ENCODE data around the gene GTF2F2.
"Not testable (repeated sequence)": the region's sequence is repeated elsewhere in the genome, so short reads cannot be mapped to it uniquely, and the experiment has no call there.

The GTF2F2 gene

DNA sequence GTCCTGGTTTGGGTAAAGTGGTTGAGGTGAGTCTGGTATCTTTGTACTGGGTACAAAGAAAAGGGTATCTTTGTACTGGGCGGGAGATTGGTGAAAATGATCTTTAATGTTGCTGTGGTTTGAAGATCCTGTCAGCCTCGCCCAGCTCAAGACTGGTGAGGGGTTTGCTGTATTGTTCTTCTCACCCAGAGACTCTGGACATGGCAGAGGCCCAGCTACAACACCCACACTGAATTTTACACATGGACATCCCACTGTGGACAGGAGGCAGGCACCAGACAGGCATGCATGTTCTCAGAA is 177.8 kb downstream of the GTF2F2 start:
- no peaks in the 10 kb centered on the region for H4K20me1 ChIP-seq (ENCODE audit: insufficient read depth, low read length)
- no peaks in the 10 kb centered on the region for H3K36me3 ChIP-seq (replicated peaks; ENCODE audit: low read depth, low read length)
- no peak overlapping the region for H3K4me2 ChIP-seq (ENCODE audit: low read length)
- no peaks in the 10 kb centered on the region for H3K4me1 ChIP-seq (ENCODE audit: low read length)
- no peak overlapping the region for H3K4me3 ChIP-seq (ENCODE audit: low read length)
- no peak overlapping the region for H2AFZ ChIP-seq (ENCODE audit: low read depth, low read length)
- H3K9me3 ChIP-seq (ENCODE audit: insufficient read depth, low read length), result no peaks in the 10 kb centered on the region
- no peak overlapping the region for H3K27ac ChIP-seq (ENCODE audit: low read length)
- no peaks in the 10 kb centered on the region for H3K27me3 ChIP-seq (ENCODE audit: low read depth, low read length)
- H3K79me2 ChIP-seq (ENCODE audit: low read length), result no peaks in the 10 kb centered on the region
- TF ChIP-seq EZH2phosphoT487 (IDR thresholded peaks at IDR 0.05; ENCODE audit: low read depth), result no peak
- TF ChIP-seq, protein P1, sequence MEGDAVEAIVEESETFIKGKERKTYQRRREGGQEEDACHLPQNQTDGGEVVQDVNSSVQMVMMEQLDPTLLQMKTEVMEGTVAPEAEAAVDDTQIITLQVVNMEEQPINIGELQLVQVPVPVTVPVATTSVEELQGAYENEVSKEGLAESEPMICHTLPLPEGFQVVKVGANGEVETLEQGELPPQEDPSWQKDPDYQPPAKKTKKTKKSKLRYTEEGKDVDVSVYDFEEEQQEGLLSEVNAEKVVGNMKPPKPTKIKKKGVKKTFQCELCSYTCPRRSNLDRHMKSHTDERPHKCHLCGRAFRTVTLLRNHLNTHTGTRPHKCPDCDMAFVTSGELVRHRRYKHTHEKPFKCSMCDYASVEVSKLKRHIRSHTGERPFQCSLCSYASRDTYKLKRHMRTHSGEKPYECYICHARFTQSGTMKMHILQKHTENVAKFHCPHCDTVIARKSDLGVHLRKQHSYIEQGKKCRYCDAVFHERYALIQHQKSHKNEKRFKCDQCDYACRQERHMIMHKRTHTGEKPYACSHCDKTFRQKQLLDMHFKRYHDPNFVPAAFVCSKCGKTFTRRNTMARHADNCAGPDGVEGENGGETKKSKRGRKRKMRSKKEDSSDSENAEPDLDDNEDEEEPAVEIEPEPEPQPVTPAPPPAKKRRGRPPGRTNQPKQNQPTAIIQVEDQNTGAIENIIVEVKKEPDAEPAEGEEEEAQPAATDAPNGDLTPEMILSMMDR (IDR thresholded peaks at IDR 0.05; ENCODE audit: low read depth, low read length), result no peak
- H3K9ac ChIP-seq (ENCODE audit: low read length), result no peak overlapping the region

DNA sequence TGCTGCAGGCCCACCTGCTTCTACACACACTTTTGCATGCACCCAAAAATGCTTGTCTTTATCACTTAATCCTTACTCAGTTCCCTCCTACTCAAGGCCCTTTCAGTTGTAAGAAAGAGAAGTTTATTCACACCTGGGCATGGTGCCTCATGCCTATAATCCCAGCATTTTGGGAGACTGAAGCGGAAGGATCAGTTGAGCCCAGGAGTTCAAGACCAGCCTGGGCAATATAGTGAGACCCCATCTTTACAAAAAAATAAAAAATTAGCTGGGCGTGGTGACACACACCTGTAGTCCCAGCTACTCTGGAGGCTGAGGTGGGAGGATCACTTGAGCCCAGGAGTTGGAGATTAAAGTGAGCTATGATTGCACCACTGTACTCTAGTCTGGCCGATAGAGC is 178.2 kb downstream of the GTF2F2 start:
- not testable (repeated sequence) for H2AFZ ChIP-seq (ENCODE audit: low read depth, low read length); H3K36me3 ChIP-seq (replicated peaks; ENCODE audit: low read depth, low read length); H3K4me2 ChIP-seq (ENCODE audit: low read length); H3K9me3 ChIP-seq (ENCODE audit: insufficient read depth, low read length); H3K27ac ChIP-seq (ENCODE audit: low read length); H3K27me3 ChIP-seq (ENCODE audit: low read depth, low read length); H3K4me1 ChIP-seq (ENCODE audit: low read length); H3K4me3 ChIP-seq (ENCODE audit: low read length); H4K20me1 ChIP-seq (ENCODE audit: insufficient read depth, low read length); H3K9ac ChIP-seq (ENCODE audit: low read length); H3K79me2 ChIP-seq (ENCODE audit: low read length)

DNA sequence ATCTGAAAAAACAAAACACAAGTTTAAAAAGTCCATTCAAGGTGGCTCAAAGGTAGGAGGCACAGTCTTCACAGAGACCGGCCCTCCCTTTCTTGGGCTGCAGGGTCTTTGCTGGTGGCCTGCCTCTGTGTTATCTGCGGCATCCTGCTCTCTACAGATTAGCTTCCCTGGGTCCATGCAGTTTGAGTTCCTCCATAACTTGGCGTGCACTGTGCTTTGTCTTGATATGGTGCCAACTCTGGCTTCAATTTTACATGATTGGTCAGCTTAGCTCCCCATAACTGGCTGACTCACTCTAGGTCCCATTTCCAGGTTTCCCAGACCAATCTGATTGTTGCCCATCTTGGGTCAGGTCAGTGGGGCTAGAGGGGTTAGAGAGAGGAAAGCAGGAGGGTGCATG is 178.9 kb downstream of the GTF2F2 start:
- no peak overlapping the region for H3K27ac ChIP-seq (ENCODE audit: low read length)
- H3K79me2 ChIP-seq (ENCODE audit: low read length), result no peaks in the 10 kb centered on the region
- H4K20me1 ChIP-seq (ENCODE audit: insufficient read depth, low read length), result no peaks in the 10 kb centered on the region
- no peaks in the 10 kb centered on the region for H3K9me3 ChIP-seq (ENCODE audit: insufficient read depth, low read length)
- H3K4me2 ChIP-seq (ENCODE audit: low read length), result no peak overlapping the region
- no peak overlapping the region for H3K9ac ChIP-seq (ENCODE audit: low read length)
- peaks cover 3% of the 10 kb centered on the region; the same call in 1 of the 2 replicates for H3K4me1 ChIP-seq (ENCODE audit: low read length)
- no peak overlapping the region for H3K4me3 ChIP-seq (ENCODE audit: low read length)
- no peaks in the 10 kb centered on the region for H3K36me3 ChIP-seq (replicated peaks; ENCODE audit: low read depth, low read length)
- TF ChIP-seq, protein P1 (IDR thresholded peaks at IDR 0.05; ENCODE audit: low read depth, low read length), result no peak
- TF ChIP-seq EZH2phosphoT487 (IDR thresholded peaks at IDR 0.05; ENCODE audit: low read depth), result no peak
- H3K27me3 ChIP-seq (ENCODE audit: low read depth, low read length), result no peaks in the 10 kb centered on the region
- H2AFZ ChIP-seq (ENCODE audit: low read depth, low read length), result no peak overlapping the region

DNA sequence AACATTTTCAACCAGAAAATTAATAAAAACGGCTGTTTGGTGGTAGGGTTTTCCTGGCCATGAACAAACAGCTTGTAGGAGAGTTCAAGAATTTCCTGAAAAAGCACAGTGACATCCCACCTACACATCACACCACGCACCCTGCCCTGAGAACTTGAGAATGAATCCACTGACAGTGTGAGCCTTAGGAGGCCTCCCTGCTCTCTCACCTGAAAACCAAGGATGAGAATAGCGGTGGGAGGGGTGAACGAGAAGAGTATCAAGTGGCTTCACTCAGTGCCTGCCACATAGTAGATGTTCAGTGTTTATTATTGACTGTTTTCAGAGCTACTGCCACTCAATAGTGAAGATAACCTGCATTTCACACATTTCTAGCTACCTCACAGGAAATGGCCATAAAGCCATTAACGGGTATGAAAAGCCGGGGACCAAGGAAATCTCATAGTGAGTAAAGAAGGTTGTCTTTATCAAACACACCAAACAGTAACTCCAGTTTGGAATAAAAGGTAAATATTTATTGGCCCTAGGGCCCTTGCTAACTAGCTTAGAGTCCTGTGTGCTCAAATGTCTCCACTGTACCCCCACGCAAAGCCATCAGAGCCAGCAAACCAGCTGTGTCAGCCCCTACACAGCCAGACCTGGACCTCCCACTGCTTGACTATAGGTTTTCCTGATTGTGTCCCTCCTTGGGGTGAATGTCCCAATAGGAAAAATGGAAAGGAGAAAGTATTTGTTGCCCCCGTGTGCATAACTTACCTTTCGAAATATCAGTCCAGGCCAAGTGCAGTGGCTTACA is 180.1 kb downstream of the GTF2F2 start:
- no peak overlapping the region for H3K9ac ChIP-seq (ENCODE audit: low read length)
- no peaks in the 10 kb centered on the region for H3K79me2 ChIP-seq (ENCODE audit: low read length)
- no peaks in the 10 kb centered on the region for H3K27me3 ChIP-seq (ENCODE audit: low read depth, low read length)
- H3K36me3 ChIP-seq (replicated peaks; ENCODE audit: low read depth, low read length), result no peaks in the 10 kb centered on the region
- no peaks in the 10 kb centered on the region for H4K20me1 ChIP-seq (ENCODE audit: insufficient read depth, low read length)
- TF ChIP-seq, protein P1 (IDR thresholded peaks at IDR 0.05; ENCODE audit: low read depth, low read length), result no peak
- TF ChIP-seq EZH2phosphoT487 (IDR thresholded peaks at IDR 0.05; ENCODE audit: low read depth), result no peak
- H3K4me2 ChIP-seq (ENCODE audit: low read length), result no peak overlapping the region
- H3K27ac ChIP-seq (ENCODE audit: low read length), result no peak overlapping the region
- H3K9me3 ChIP-seq (ENCODE audit: insufficient read depth, low read length), result no peaks in the 10 kb centered on the region
- no peak overlapping the region for H3K4me3 ChIP-seq (ENCODE audit: low read length)
- no peak overlapping the region for H2AFZ ChIP-seq (ENCODE audit: low read depth, low read length)
- peaks cover 3% of the 10 kb centered on the region; the same call in 1 of the 2 replicates for H3K4me1 ChIP-seq (ENCODE audit: low read length)
